Superior temporal gyrus (tissue), 1 donor: ENCODE measurements around the gene FBXL12.
"Not testable (repeated sequence)": the region's sequence is repeated elsewhere in the genome, so short reads cannot be mapped to it uniquely, and the experiment has no call there.

Experiments
- DNase-seq: peaks from one replicate; pipeline ENCODE4 v3.0.0-alpha.2; 2016; ENCODE audit errors: extremely low spot score

Gene FBXL12, protein sequence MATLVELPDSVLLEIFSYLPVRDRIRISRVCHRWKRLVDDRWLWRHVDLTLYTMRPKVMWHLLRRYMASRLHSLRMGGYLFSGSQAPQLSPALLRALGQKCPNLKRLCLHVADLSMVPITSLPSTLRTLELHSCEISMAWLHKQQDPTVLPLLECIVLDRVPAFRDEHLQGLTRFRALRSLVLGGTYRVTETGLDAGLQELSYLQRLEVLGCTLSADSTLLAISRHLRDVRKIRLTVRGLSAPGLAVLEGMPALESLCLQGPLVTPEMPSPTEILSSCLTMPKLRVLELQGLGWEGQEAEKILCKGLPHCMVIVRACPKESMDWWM

DNA sequence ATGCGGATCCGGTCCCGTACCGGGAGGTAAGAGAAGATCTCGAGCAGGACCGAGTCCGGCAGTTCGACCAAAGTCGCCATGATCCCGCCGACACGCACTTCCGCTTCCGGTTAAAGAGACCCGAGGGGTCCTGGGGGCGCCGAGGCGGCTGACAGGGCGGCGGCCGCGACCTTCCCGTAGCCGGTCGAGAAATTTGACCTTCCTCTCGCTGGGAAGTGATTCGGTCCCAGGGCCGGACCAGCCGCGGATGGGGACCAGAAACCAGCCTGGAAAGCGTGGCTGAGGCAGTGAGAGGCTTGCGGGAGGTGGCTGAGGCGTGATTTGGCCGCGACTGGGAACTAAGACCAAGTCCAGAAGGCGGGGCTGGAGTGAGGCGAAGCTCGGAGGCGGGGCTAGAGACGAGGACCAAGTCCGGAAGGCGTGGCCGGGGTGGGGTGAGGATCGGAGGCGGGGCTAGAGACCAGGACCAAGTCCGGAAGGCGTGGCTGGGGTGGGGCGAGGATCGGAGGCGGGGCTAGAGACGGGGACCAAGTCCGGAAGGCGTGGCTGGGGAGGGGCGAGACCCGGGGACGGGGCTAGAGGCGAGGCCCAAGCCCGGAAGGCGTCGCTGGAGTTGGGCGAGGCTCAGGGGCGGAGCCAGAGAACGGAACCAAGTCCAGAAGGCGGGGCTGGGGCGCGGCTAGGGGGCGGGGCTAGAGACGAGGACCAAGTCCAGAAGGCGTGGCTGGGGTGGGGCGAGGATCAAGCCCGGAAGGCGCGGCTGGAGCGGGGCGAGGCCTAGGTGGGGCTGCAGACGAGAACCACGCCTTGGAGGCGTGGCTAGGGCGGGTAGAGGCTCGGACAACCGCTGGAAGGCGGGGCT lies at the start of gene FBXL12:
TSS of gene FBXL12 (minus strand) at position 346 of the 862 bp plus-strand sequence. CDS start at position 80, 266 bp downstream.
- DNase-seq = peak; percentile 99

DNA sequence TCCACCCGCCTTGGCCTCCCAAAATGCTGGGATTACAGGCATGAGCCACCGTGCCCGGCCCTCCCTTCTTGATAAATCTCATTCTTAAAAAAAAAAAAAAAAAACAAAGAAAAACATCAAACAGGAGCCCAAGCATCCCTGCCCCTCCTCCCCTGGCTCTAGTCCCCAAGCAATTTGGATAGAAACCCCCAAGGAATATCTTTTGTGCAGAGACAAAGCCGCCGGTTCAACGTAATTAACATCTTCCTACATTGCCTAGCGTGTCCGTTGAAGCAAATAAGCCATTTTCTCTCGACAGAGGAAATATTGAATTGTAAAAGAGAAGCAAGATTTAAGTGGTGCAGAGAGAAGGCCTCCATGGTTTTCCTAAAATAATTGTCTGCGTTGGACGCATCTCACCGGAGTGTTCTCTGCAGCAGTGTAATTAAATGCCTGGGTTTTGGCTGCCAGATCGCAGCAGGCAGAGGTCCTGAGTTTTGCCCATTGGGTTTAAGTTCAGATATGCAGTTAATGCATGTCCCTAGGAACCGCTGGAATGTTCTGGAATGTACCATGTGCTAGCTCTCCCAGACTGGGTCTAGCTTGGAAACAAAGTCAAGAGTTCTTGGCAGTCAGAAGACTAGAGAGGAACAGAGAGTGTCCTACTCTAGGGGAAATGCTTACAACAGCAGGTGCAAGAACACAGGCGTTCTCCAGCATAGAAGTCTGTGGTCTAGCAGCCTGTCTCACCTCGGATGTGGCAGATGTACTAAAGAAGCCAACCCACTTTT lies 47.0 kb upstream of the FBXL12 start:
- DNase-seq = peak; percentile 64

DNA sequence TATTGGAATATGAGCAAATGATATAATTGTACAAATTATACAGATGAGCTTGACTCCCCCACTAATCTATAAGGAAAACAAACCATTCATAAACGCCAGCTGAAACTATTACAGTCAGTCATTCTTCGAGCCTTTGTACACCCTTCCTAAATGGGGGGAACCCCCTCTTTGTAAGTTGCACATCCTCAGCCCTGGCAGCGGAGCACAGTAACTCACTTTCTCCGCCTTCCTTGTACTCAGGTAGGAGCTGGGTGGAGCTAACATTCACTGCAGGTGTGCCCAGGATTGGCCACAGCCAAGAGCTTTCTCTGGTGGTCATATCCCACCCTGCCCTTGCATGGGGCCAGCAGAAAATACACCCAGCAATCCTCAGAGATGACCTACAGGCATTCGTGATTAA lies 44.9 kb upstream of the FBXL12 start:
- no peak for DNase-seq

GRCh38 chr19:9862938-9863337 lies 44.1 kb upstream of the FBXL12 start:
- no peak for DNase-seq

- DNase-seq = no peak
Observed at GRCh38 chr19:9861503-9861902, 42.6 kb upstream of the FBXL12 start.

DNA sequence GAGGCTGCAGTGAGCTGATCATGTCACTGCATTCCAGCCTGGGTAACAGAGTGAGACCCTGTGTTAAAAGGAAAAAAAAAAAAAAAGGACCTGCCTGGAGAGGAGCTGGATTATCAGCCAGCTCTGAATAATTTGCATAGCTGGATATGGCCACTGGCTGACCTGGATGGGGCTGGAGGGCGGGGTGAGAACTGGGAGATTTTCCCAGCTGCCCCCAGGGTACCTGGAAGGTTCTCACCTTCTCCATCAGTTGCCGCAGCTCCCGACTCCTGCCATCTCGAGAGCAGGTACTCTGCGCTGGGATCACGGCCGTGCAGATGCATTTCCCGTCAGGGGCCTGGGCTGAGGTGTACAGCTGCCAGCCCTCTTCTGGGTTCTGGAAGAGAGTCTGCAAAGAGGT lies 41.5 kb upstream of the FBXL12 start:
- no peak for DNase-seq

GRCh38 chr19:9858766-9859165 lies 39.9 kb upstream of the FBXL12 start:
- no peak for DNase-seq

GRCh38 chr19:9857920-9858746 lies 39.3 kb upstream of the FBXL12 start:
- no peak for DNase-seq

- DNase-seq = no peak
Observed at GRCh38 chr19:9857076-9857721, 38.3 kb upstream of the FBXL12 start.

DNA sequence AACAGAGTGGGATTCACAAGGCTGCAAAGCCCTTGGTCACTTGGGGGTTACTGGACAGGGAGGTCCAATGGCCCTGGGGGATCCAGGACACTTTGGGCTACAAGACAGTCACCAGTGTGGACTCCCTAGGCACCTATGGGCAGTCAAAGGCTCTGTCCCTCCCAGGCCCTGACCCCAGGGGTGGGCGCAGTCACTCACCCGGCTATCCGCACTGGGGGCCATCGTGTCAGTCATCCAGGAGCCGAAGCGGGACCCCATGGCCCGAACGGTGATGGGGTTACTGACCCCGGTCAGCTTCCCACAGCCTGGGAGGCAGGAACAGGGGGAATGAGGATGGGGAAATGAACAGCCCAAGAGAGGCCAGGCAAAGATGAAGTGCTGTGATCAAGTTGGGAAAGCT lies 37.7 kb upstream of the FBXL12 start:
- no peak for DNase-seq

- no peak for DNase-seq
Observed at GRCh38 chr19:9854282-9854846, 35.5 kb upstream of the FBXL12 start.

GRCh38 chr19:9850235-9850959 lies 31.5 kb upstream of the FBXL12 start:
- no peak for DNase-seq

DNA sequence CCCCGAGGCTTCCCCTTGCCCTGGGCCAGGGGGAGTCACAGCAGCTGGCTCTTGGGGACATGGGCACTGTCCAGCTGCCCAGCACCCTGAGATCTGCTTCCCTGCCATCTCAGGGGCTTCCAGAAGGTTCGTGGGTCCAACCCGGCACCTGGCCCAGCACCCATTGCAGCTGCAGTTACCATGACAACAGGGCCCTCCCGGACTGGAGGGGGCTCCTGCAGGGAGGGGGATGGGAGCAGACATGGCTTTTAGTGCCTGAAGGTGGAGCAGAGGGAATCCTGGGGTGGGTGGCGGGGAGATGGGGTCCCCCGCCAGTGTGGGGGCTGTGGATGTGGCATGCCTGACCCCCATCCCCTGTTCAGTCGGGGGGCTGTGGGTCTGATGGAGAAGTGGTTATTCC lies 30.9 kb upstream of the FBXL12 start:
- no peak for DNase-seq

DNA sequence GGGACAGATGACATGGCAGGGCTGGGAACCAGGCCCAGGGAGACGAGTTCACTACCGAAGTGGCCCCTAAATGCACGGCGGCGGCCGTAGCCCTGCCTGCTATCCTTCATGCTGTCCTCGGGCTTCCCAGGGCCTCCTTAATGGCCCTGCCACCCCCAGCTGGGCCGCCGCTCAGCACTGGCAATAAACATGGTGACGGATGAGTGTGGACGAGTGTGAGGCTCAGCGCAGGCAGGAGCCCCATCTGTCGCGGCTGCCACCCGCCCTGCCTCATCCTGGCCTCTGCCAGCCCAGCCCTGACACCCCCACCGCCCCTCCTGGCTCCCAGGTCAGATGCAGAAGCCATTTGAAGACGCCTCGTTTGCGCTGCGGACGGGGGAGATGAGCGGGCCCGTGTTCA lies 29.9 kb upstream of the FBXL12 start:
- no peak for DNase-seq

DNA sequence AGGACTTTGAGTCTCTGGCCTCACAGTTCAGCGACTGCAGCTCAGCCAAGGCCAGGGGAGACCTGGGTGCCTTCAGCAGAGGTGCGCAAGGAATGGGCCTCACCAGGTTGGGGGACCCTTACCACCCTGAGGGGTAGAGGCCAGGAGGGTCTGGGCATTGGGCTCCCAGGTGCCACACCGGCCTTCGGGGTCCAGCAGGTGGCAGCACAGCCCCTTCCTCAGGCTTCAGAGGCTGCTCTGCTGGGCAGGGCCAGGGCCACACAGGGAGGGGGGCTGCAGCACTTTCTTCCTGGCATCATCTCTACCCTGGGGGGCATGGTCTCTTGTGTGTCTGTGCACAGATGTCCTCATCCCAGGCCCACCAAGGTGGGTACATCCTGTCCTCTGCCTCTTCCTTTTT lies 29.2 kb upstream of the FBXL12 start:
- no peak for DNase-seq

DNA sequence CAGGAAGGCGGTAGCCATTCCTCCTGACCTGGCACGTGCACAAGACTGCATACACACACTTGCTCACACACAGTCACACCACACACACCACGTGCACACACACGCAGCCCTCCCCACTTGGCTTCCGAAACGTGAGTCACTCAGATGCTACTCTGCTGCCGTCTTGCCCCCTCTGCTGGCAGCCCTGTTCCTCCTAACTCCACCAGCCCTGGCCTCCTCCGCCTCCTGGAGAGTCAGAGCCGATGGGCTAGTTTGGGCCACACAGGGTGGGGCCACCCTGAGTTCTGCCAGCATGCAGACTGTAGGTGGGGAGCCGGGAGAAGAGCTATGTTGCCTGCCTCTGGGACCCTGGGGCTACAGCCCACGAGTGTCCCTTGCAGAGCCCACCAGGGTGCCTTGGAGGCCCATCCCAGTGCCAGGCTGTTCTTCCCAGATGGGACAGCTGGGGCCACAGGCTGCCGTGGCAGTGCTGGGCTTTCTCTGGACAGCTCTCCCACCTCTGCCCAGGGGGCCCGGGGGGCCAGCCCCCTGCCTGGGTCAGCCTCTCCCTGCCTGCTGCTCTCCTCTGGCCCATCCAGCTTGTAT lies 28.3 kb upstream of the FBXL12 start:
- peak; percentile 47 for DNase-seq

GRCh38 chr19:9843626-9844273 lies 24.9 kb upstream of the FBXL12 start:
- DNase-seq = not testable (repeated sequence)

DNA sequence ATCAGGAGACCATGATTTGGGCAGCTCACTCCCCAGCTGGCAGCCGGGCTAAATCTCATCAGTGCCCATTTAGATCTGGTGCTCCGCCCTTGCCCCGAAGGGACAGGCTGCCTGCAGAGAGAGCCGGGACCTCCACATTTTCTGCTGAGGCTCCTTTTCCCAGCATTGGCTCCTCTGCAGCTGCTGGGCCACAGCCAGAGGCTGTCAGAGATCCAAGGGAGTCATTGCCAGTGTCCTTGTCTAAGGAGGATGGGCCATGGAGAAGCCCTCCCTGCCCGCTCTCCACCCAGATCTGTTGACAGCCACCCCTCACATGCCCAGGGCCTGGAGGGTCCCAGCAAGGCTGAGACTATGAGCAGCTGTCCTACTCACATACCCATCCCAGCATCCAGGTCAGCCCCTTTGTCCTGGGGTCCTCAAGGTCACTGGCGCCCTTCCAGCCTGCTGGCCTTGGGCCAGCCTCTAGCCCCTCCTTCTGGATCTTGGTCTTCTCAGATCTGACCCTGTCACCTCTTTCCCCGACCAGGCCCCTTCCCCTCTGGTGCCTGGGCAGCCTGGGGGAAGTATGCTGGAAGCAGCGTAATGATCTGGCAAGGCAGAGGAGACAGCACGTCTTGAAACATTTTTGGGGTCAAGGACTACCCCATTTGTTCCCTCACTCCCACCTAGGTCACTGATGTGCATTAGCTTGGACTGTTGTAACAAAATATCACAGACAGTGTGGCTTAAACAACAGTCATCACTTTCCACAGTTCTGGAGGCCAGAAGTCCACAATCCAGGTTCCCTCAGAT lies 24.2 kb upstream of the FBXL12 start:
- DNase-seq = no peak
